HUES6 (cell line): ENCODE data around the gene HOMEZ.

ENCODE experiments used
- H3K27ac ChIP-seq: 2 replicates; pipeline ENCODE4 v1.7.0; 2013; ENCODE audit warnings: low read depth, mild to moderate bottlenecking, low read length, inconsistent platforms
- H3K27me3 ChIP-seq: 2 replicates; pipeline ENCODE4 v1.6.1; 2013; ENCODE audit warnings: low read length; ENCODE audit not compliant: control insufficient read depth, insufficient read depth
- H3K36me3 ChIP-seq: 2 replicates; pipeline ENCODE4 v1.6.1; 2013; ENCODE audit warnings: low read length; ENCODE audit not compliant: control insufficient read depth, insufficient read depth
- H3K4me1 ChIP-seq: 2 replicates; pipeline ENCODE4 v1.6.1; 2013; ENCODE audit warnings: low read length; ENCODE audit not compliant: control insufficient read depth, insufficient read depth
- H3K4me3 ChIP-seq: 2 replicates; pipeline ENCODE4 v1.5.1; 2013; ENCODE audit warnings: low read depth, low read length
- H3K9ac ChIP-seq: one replicate; pipeline ENCODE4 v1.6.1; 2013; ENCODE audit warnings: mild to moderate bottlenecking, low read length
- H3K9me3 ChIP-seq: 2 replicates; pipeline ENCODE4 v1.6.1; 2013; ENCODE audit warnings: low read depth, low read length; ENCODE audit not compliant: control insufficient read depth, insufficient read depth

The HOMEZ gene

GRCh38 chr14:23306412-23307145 is 20.6 kb upstream of the HOMEZ start, which contains the start of gene BCL2L2:
Gene BCL2L2, plus strand, starts transcription at chr14:23306833. Its CDS starts 935 bp downstream, at chr14:23307768.
- Histone ChIP-seq H3K4me1 (peaks cover 15% of the 10 kb centered on the region; the same call in 1 of the 2 replicates), H3K27ac (peak within 1 kb of the TSS; percentile 68; the same call in 1 of the 2 replicates), H3K9ac (peak within 1 kb of the TSS; percentile 88), H3K36me3 (peaks cover 33% of the 10 kb centered on the region), H3K4me3 (peak within 1 kb of the TSS; percentile 90), H3K9me3 (no peaks in the 10 kb centered on the region), H3K27me3 (peaks cover 16% of the 10 kb centered on the region)

- no peak within 1 kb of the TSS; the same call in 1 of the 2 replicates for H3K27ac ChIP-seq
- peak within 1 kb of the TSS; percentile 73 for H3K9ac ChIP-seq
- H3K27me3 ChIP-seq = peaks cover 48% of the 10 kb centered on the region
Measured at GRCh38 chr14:23302290-23303225, 16.6 kb upstream of the HOMEZ start, which contains the start of gene PPP1R3E. Gene PPP1R3E, minus strand, starts transcription at chr14:23302859. Its CDS starts 283 bp downstream, at chr14:23302576.

GRCh38 chr14:23301969-23302289 is 16.0 kb upstream of the HOMEZ start:
- H3K4me1 ChIP-seq = peaks cover 19% of the 10 kb centered on the region; the same call in 1 of the 2 replicates
- H3K27ac ChIP-seq = no peak overlapping the region; the same call in 1 of the 2 replicates
- H3K4me3 ChIP-seq = peak overlapping the region; percentile 95
- peak overlapping the region; percentile 73 for H3K9ac ChIP-seq
- no peaks in the 10 kb centered on the region; the same call in 1 of the 2 replicates for H3K36me3 ChIP-seq
- H3K9me3 ChIP-seq = no peaks in the 10 kb centered on the region
- H3K27me3 ChIP-seq = peaks cover 55% of the 10 kb centered on the region

More at GRCh38 chr14:23302290-23303225, 16.6 kb upstream of the HOMEZ start, which contains the start of gene PPP1R3E:
- Histone ChIP-seq H3K36me3 (no peaks in the 10 kb centered on the region; the same call in 1 of the 2 replicates), H3K9me3 (no peaks in the 10 kb centered on the region), H3K4me3 (peak within 1 kb of the TSS; percentile 95), H3K4me1 (peaks cover 22% of the 10 kb centered on the region; the same call in 1 of the 2 replicates)

GRCh38 chr14:23301288-23301968 is 15.5 kb upstream of the HOMEZ start:
- H3K4me1 ChIP-seq = peaks cover 19% of the 10 kb centered on the region; the same call in 1 of the 2 replicates
- H3K36me3 ChIP-seq = no peaks in the 10 kb centered on the region; the same call in 1 of the 2 replicates
- peak overlapping the region; percentile 75 for H3K9ac ChIP-seq
- peak overlapping the region; percentile 73; the same call in 1 of the 2 replicates for H3K27ac ChIP-seq
- H3K4me3 ChIP-seq = peak overlapping the region; percentile 95
- peaks cover 60% of the 10 kb centered on the region for H3K27me3 ChIP-seq
- no peaks in the 10 kb centered on the region for H3K9me3 ChIP-seq

- peaks cover 66% of the 10 kb centered on the region for H3K27me3 ChIP-seq
- no peak overlapping the region for H3K27ac ChIP-seq
- H3K9ac ChIP-seq = peak overlapping the region; percentile 67
- H3K9me3 ChIP-seq = no peaks in the 10 kb centered on the region
- H3K4me3 ChIP-seq = peak overlapping the region; percentile 95
- peaks cover 12% of the 10 kb centered on the region; the same call in 1 of the 2 replicates for H3K4me1 ChIP-seq
- H3K36me3 ChIP-seq = no peaks in the 10 kb centered on the region; the same call in 1 of the 2 replicates
Measured at GRCh38 chr14:23300687-23301223, 14.8 kb upstream of the HOMEZ start.

GRCh38 chr14:23299986-23300686 is 14.2 kb upstream of the HOMEZ start:
- no peaks in the 10 kb centered on the region for H3K9me3 ChIP-seq
- peaks cover 73% of the 10 kb centered on the region for H3K27me3 ChIP-seq
- H3K4me1 ChIP-seq = peaks cover 13% of the 10 kb centered on the region; the same call in 1 of the 2 replicates
- H3K27ac ChIP-seq = no peak overlapping the region
- H3K36me3 ChIP-seq = no peaks in the 10 kb centered on the region; the same call in 1 of the 2 replicates
- H3K4me3 ChIP-seq = peak overlapping the region; percentile 95
- peak overlapping the region; percentile 67 for H3K9ac ChIP-seq

GRCh38 chr14:23299211-23299957 is 13.5 kb upstream of the HOMEZ start:
- H3K27me3 ChIP-seq = peaks cover 76% of the 10 kb centered on the region
- H3K27ac ChIP-seq = no peak overlapping the region
- H3K4me3 ChIP-seq = no peak overlapping the region
- H3K4me1 ChIP-seq = peaks cover 16% of the 10 kb centered on the region; the same call in 1 of the 2 replicates
- H3K36me3 ChIP-seq = no peaks in the 10 kb centered on the region; the same call in 1 of the 2 replicates
- no peak overlapping the region for H3K9ac ChIP-seq
- H3K9me3 ChIP-seq = no peaks in the 10 kb centered on the region

GRCh38 chr14:23297611-23298277 is 11.8 kb upstream of the HOMEZ start:
- Histone ChIP-seq H3K27me3 (peaks cover 77% of the 10 kb centered on the region), H3K27ac (no peak overlapping the region), H3K36me3 (no peaks in the 10 kb centered on the region; the same call in 1 of the 2 replicates), H3K9me3 (no peaks in the 10 kb centered on the region), H3K4me1 (peaks cover 19% of the 10 kb centered on the region), H3K9ac (no peak overlapping the region), H3K4me3 (no peak overlapping the region)

GRCh38 chr14:23297096-23297495 is 11.2 kb upstream of the HOMEZ start:
- H3K9me3 ChIP-seq = no peaks in the 10 kb centered on the region
- no peak overlapping the region for H3K9ac ChIP-seq
- peaks cover 83% of the 10 kb centered on the region for H3K27me3 ChIP-seq
- peaks cover 16% of the 10 kb centered on the region for H3K4me1 ChIP-seq
- no peaks in the 10 kb centered on the region; the same call in 1 of the 2 replicates for H3K36me3 ChIP-seq
- no peak overlapping the region for H3K4me3 ChIP-seq
- no peak overlapping the region for H3K27ac ChIP-seq
